Esophagus muscularis mucosa (tissue), 4 donors: ENCODE data around the gene RAB10. TPM values are rescaled to one million over a fixed set of nuclear protein-coding genes. Genes with fewer than 3 reads are reported as not detected.
"Not testable (repeated sequence)": the region's sequence is repeated elsewhere in the genome, so short reads cannot be mapped to it uniquely, and the experiment has no call there.

ENCODE experiments used
- DNase-seq: peaks from one replicate; pipeline ENCODE4 v3.0.0-alpha.2; 2017; ENCODE audit errors: extremely low spot score
- H3K27ac ChIP-seq, 4 donors: fragments of 200-600 bp; sonication (generic); replicated peaks in 1 of 4; 1 replicate in 3 of 4; 2 replicates in 1 of 4; pipeline ENCODE4 v1.5.1; 2016 to 2019; ENCODE audit warnings: mild to moderate bottlenecking in 1 of 4
- H3K27me3 ChIP-seq, 4 donors: fragments of 200-600 bp; sonication (generic); one replicate each; pipeline versions ENCODE4 v1.5.1 to v1.6.0; 2016 to 2019
- H3K36me3 ChIP-seq, 4 donors: fragments of 200-600 bp; sonication (generic); one replicate each; pipeline ENCODE4 v1.5.1; 2016 to 2019
- H3K4me1 ChIP-seq, 4 donors: fragments of 200-600 bp; sonication (generic); one replicate each; pipeline ENCODE4 v1.5.1; 2016 to 2019
- H3K4me3 ChIP-seq, 4 donors: fragments of 200-600 bp; sonication (generic); 1 replicate in 2 of 4; 2 replicates in 2 of 4; pipeline ENCODE4 v1.5.1; 2016 to 2019; ENCODE audit warnings: mild to moderate bottlenecking in 4 of 4, moderate library complexity in 1 of 4
- H3K9me3 ChIP-seq, 4 donors: fragments of 200-600 bp; sonication (generic); 1 replicate in 3 of 4; 2 replicates in 1 of 4; pipeline ENCODE4 v1.5.1; 2016 to 2019
- CTCF ChIP-seq, 3 experiments: fragments of 200-600 bp in 2 of 3; fragments of 450-650 bp in 1 of 3; sonication (generic) in 2 of 3; IDR thresholded peaks; one replicate each; pipeline ENCODE4 v1.5.1; 2017 to 2019; ENCODE audit warnings: antibody characterized with exemption in 3 of 3, mild to moderate bottlenecking in 2 of 3, moderate library complexity in 1 of 3
- EP300 ChIP-seq: sonication (generic); formaldehyde crosslinking; IDR thresholded peaks from one replicate; pipeline ENCODE4 v1.6.1; 2017; ENCODE audit warnings: antibody characterized with exemption
- POLR2A ChIP-seq: fragments of 450-650 bp; IDR thresholded peaks from one replicate; pipeline ENCODE4 v1.6.1; 2017; ENCODE audit warnings: antibody characterized with exemption, moderate library complexity, mild to moderate bottlenecking, low read depth
- POLR2AphosphoS5 ChIP-seq, 2 donors: sonication (generic); formaldehyde crosslinking; IDR thresholded peaks; one replicate each; pipeline ENCODE4 v1.6.1; 2017; ENCODE audit warnings: antibody characterized with exemption in 2 of 2
- WGBS: methylation state at CpG from one replicate; pipeline ENCODE4 v1.1.5; 2018; 5-methylcytosine and 5-hydroxymethylcytosine counted together
- intact Hi-C: fragments of 100-400 bp; cut with DNase I; formaldehyde crosslinking; loops from one replicate; pipeline ENCODE4 v1.15.1; 2023
- total RNA-seq, 4 donors: library from RNA; depleted of rRNA; stranded (reverse); fragments of >200 nt; gene quantifications; one replicate each; pipeline versions ENCODE4 v1.1.0 to v1.2.1, GENCODE V29; 2016

RAB10 gene
- total RNA-seq, 4 donors from 2014 or later = 91.0 to 106 (median 98.1) TPM

GRCh38 chr2:26086155-26086637 is 52.3 kb downstream of the RAB10 start:
- H3K27ac ChIP-seq = no peak overlapping the region
- H3K4me1 ChIP-seq = peaks cover 9 to 37% (median 32%) of the 10 kb centered on the region in 4 donors
- WGBS = 85% methylated on average over 5 of the region's 5 CpGs
- H3K27me3 ChIP-seq = no peaks in the 10 kb centered on the region
- H3K36me3 ChIP-seq = peaks cover 0 to 6% (median 2%) of the 10 kb centered on the region in 4 donors
- intact Hi-C loops = no loop called here
- no peak for DNase-seq
- no peaks in the 10 kb centered on the region for H3K9me3 ChIP-seq
- TF ChIP-seq POLR2AphosphoS5 (IDR thresholded peaks at IDR 0.05) (no peak), POLR2A (no peak), EP300 (no peak), CTCF (IDR thresholded peaks at IDR 0.05) (no peak)
- H3K4me3 ChIP-seq = no peak overlapping the region

- Histone ChIP-seq H3K9me3 (no peaks in the 10 kb centered on the region), H3K4me1 (peaks cover 9 to 38% (median 32%) of the 10 kb centered on the region in 4 donors), H3K36me3 (peaks cover 0 to 6% (median 2%) of the 10 kb centered on the region in 4 donors), H3K27me3 (no peaks in the 10 kb centered on the region), H3K4me3 (no peak overlapping the region), H3K27ac (no peak overlapping the region)
- intact Hi-C loops = no loop called here
- TF ChIP-seq EP300 = no peak
- TF ChIP-seq POLR2A = no peak
- no peak for TF ChIP-seq CTCF (IDR thresholded peaks at IDR 0.05)
- TF ChIP-seq POLR2AphosphoS5 (IDR thresholded peaks at IDR 0.05) = no peak
- no peak for DNase-seq
- 90% methylated on average over 5 of the region's 5 CpGs for WGBS
Observed at GRCh38 chr2:26086779-26087178, 52.9 kb downstream of the RAB10 start.

GRCh38 chr2:26088038-26088643 is 54.3 kb downstream of the RAB10 start:
- Histone ChIP-seq H3K4me3 (no peak overlapping the region), H3K36me3 (peaks cover 0 to 6% (median 2%) of the 10 kb centered on the region in 4 donors), H3K27me3 (no peaks in the 10 kb centered on the region), H3K27ac (no peak overlapping the region), H3K4me1 (peaks cover 9 to 44% (median 39%) of the 10 kb centered on the region in 4 donors), H3K9me3 (no peaks in the 10 kb centered on the region)
- TF ChIP-seq POLR2A (no peak), CTCF (IDR thresholded peaks at IDR 0.05) (peak; percentile 56 to 78 (median 66))
- intact Hi-C loops = no loop called here
- no peak for DNase-seq
- 100% methylated on average over 1 of the region's 1 CpG for WGBS

- intact Hi-C loops, H3K9me3 ChIP-seq, H3K36me3 ChIP-seq, H3K27ac ChIP-seq, H3K4me3 ChIP-seq, DNase-seq, H3K27me3 ChIP-seq: not testable (repeated sequence)
- 80% methylated on average over 4 of the region's 4 CpGs for WGBS
- H3K4me1 ChIP-seq = peaks cover 9 to 44% (median 38%) of the 10 kb centered on the region in 4 donors
Observed at GRCh38 chr2:26088931-26089330, 55.0 kb downstream of the RAB10 start.

- no peak for DNase-seq
- no peak overlapping the region for H3K27ac ChIP-seq
- WGBS = 63% methylated on average over 2 of the region's 2 CpGs
- intact Hi-C loops = no loop called here
- H3K9me3 ChIP-seq = no peaks in the 10 kb centered on the region
- TF ChIP-seq POLR2A (no peak), EP300 (no peak), POLR2AphosphoS5 (IDR thresholded peaks at IDR 0.05) (no peak), CTCF (IDR thresholded peaks at IDR 0.05) (no peak)
- H3K4me3 ChIP-seq = no peak overlapping the region
- no peaks in the 10 kb centered on the region for H3K27me3 ChIP-seq
- H3K4me1 ChIP-seq = peaks cover 9 to 44% (median 36%) of the 10 kb centered on the region in 4 donors
- H3K36me3 ChIP-seq = peaks cover 0 to 10% (median 2%) of the 10 kb centered on the region in 4 donors
Observed at GRCh38 chr2:26089337-26089736, 55.5 kb downstream of the RAB10 start.
